Right lobe of liver (tissue), 6 donors: ENCODE results near the gene ARID5B. TPM values are rescaled to one million over a fixed set of nuclear protein-coding genes. Genes with fewer than 3 reads are reported as not detected.

Source experiments
- ATAC-seq, 4 donors: fragments of 200-7000 bp; cut with Tn5 transposase; one replicate each; pipeline ENCODE4 v1.9.1; 2020; ENCODE audit warnings: mild to moderate bottlenecking in 4 of 4, moderate library complexity in 4 of 4
- DNase-seq, 3 donors: peaks; one replicate each; pipeline ENCODE4 v3.0.0-alpha.2; 2020
- H3K27ac ChIP-seq, 3 donors: fragments of 200-600 bp; one replicate each; pipeline ENCODE4 v1.8.0; 2022
- H3K27me3 ChIP-seq, 2 donors: fragments of 200-600 bp; one replicate each; pipeline ENCODE4 v1.8.0; 2022
- H3K36me3 ChIP-seq, 4 donors: fragments of 200-600 bp; sonication (generic) in 1 of 4; one replicate each; pipeline versions ENCODE4 v1.5.1 to v1.8.0; 2017 to 2022; ENCODE audit warnings: control low read depth in 1 of 4
- H3K4me1 ChIP-seq, 4 donors: fragments of 200-600 bp; sonication (generic) in 1 of 4; one replicate each; pipeline versions ENCODE4 v1.5.1 to v1.8.0; 2017 to 2022; ENCODE audit warnings: control low read depth in 1 of 4
- H3K4me3 ChIP-seq, 3 donors: fragments of 200-600 bp; one replicate each; pipeline ENCODE4 v1.8.0; 2022
- H3K9me3 ChIP-seq, 4 donors: fragments of 200-600 bp; sonication (generic) in 1 of 4; one replicate each; pipeline versions ENCODE4 v1.5.1 to v1.8.0; 2017 to 2022; ENCODE audit warnings: control low read depth in 1 of 4
- POLR2A ChIP-seq: fragments of 450-650 bp; IDR thresholded peaks from one replicate; pipeline ENCODE4 v1.6.1; 2017; ENCODE audit warnings: antibody characterized with exemption, mild to moderate bottlenecking
- WGBS: methylation state at CpG from one replicate; pipeline ENCODE4 v1.1.6; 2018; ENCODE audit warnings: low coverage, low lambda C conversion rate; ENCODE audit not compliant: insufficient coverage; ENCODE audit errors: missing lambda C conversion rate; 5-methylcytosine and 5-hydroxymethylcytosine counted together
- intact Hi-C, 2 donors: fragments of 100-400 bp; cut with DNase I; formaldehyde crosslinking; loops; one replicate each; pipeline versions ENCODE4 v1.11.2 to v1.14.1; 2022
- total RNA-seq, 6 experiments: library from RNA; depleted of rRNA in 2 of 6; stranded (reverse); fragments of >200 nt in 2 of 6; fragmentation: NEBNext Ultra II Directional in 3 of 6; extraction: Animal tissue kit (Norgen Biotek cat#: 25700) in 3 of 6; gene quantifications; one replicate each; pipeline versions ENCODE4 v1.1.0 to v1.2.4, GENCODE V29; 2016 to 2023
- TF ChIP-seq, protein P1 (sequence below), 4 donors: fragments of 200-600 bp in 3 of 4; fragments of 450-650 bp in 1 of 4; IDR thresholded peaks; one replicate each; pipeline versions ENCODE4 v1.5.1 to v1.8.0; 2016 to 2022; ENCODE audit warnings: antibody characterized with exemption in 4 of 4, mild to moderate bottlenecking in 2 of 4
- donor health status: DM: no; HTN: yes; CAD: no.
- donor health status: DM: no; HTN: no; CAD: no.
- donor health status: DM: no; HTN: no; CAD: no.
- donor health status: DM: no; HTN: yes; CAD: no.
- donor health status: DM: no; HTN: yes; CAD: no.

The ARID5B gene
- total RNA-seq, 6 experiments from 2014 or later, result 2.7 to 10.5 (median 5.3) TPM

DNA sequence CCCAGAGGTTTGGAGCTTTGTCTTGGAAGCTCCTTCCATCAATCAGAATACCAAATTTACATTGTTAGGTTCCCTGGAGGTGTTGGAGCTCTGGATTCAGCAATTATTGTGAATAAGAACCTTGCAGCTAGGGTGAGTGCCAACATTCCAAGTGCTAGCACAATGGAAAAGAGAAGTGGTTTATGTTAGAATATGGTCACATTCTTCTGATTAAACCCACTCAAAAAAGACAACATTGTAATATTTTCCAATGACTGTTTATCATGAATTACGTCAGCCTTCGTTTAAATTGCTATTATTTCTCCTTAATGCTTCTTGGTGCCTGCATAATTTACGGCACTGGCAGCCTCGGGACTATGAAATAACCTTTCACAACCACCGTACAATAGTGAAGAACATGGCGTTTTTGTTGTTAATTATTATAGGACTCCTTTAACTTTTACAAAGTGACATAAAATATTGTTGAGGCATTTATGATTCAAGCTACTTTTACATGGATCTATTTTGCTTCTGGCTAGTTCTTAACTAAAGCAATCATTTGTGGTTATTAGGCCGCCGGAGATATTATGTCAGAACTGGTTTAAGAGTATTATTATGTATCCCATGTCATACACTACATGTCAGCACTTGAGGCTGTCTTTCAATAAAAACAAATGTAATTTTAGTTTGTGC is 117.7 kb downstream of the ARID5B start:
- no peaks in the 10 kb centered on the region for H3K9me3 ChIP-seq
- ATAC-seq (no peak), DNase-seq (no peak)
- intact Hi-C loops, result no loop called here
- H3K27me3 ChIP-seq, result no peaks in the 10 kb centered on the region
- 80% methylated on average over 8 of the region's 8 CpGs for WGBS
- no peak overlapping the region for H3K4me3 ChIP-seq
- H3K27ac ChIP-seq, result peak overlapping the region; percentile 45 to 70 (median 69)
- H3K4me1 ChIP-seq, result peaks cover 0 to 30% (median 8%) of the 10 kb centered on the region in 4 donors
- TF ChIP-seq POLR2A, result no peak
- TF ChIP-seq, protein P1, sequence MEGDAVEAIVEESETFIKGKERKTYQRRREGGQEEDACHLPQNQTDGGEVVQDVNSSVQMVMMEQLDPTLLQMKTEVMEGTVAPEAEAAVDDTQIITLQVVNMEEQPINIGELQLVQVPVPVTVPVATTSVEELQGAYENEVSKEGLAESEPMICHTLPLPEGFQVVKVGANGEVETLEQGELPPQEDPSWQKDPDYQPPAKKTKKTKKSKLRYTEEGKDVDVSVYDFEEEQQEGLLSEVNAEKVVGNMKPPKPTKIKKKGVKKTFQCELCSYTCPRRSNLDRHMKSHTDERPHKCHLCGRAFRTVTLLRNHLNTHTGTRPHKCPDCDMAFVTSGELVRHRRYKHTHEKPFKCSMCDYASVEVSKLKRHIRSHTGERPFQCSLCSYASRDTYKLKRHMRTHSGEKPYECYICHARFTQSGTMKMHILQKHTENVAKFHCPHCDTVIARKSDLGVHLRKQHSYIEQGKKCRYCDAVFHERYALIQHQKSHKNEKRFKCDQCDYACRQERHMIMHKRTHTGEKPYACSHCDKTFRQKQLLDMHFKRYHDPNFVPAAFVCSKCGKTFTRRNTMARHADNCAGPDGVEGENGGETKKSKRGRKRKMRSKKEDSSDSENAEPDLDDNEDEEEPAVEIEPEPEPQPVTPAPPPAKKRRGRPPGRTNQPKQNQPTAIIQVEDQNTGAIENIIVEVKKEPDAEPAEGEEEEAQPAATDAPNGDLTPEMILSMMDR (IDR thresholded peaks at IDR 0.05), result no peak
- H3K36me3 ChIP-seq, result no peaks in the 10 kb centered on the region

DNA sequence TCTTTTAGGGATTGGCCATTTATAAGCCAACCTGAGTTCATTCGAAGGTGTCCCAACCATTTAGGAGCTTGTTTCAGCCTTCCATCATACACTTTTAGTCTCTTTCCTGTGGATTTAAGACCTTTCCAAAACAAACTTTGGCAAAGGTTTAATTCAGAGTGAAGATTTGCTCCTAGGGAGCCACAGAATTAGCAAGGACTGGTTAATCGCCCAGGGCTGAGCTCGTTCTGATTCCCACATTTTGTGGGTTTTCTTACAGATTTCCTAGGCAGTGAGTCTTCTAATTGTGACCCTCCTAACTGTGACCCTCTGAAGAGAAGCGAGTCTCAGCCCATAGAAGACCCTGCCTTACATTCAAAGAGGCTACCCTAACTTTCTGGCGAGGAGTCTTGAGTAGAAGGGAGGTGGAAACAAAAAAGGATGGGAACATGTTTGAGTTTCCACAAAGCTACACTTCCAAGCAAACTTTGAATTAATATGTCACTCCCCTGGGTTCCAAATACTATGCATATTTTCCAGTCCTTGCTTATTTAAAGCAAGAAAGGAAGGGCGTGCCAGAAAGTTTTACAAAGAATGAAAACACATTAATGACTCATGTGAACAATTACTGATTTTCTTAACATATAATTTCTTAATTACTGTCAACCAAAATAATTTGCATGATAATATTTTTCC is 118.3 kb downstream of the ARID5B start:
- H3K27ac ChIP-seq, result peak overlapping the region in 1 of 3 donors; percentile 69
- peaks cover 0 to 30% (median 8%) of the 10 kb centered on the region in 4 donors for H3K4me1 ChIP-seq
- intact Hi-C loops, result no loop called here
- H3K4me3 ChIP-seq, result no peak overlapping the region
- 77% methylated on average over 6 of the region's 6 CpGs for WGBS
- no peak for TF ChIP-seq POLR2A
- TF ChIP-seq, protein P1 (IDR thresholded peaks at IDR 0.05), result no peak
- no peaks in the 10 kb centered on the region for H3K27me3 ChIP-seq
- H3K36me3 ChIP-seq, result no peaks in the 10 kb centered on the region
- DNase-seq (no peak), ATAC-seq (no peak)
- no peaks in the 10 kb centered on the region for H3K9me3 ChIP-seq

DNA sequence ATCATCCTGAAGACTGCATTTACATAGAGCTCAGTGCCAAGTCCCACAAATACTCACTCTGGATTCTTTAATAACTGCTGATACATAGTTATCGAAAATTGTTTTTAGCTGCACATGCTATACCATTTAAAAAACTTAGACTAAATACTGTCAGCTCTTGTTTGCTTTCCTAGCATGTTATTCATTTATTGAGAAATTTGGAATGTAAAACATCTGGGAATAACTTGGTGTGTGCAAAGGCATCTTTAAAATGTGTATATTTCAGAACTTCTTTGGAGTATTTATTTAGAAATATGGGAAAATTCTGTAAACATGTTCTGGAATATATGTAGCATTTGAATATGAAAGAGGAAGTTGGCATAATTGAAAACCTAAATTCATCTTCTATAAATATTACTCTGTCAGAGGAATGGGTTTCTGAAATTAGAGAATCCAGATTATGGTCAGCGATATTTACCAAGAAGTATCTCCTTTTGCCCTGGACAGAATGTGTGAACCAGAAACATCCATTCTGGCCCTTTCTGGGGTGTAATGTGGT is 119.7 kb downstream of the ARID5B start:
- no peak for ATAC-seq
- Histone ChIP-seq H3K27me3 (no peaks in the 10 kb centered on the region), H3K4me3 (no peak overlapping the region), H3K27ac (peak overlapping the region in 2 of 3 donors; percentile 76 to 81), H3K4me1 (peaks cover 0 to 30% (median 8%) of the 10 kb centered on the region in 4 donors), H3K36me3 (no peaks in the 10 kb centered on the region), H3K9me3 (no peaks in the 10 kb centered on the region)
- no peak for TF ChIP-seq POLR2A
- DNase-seq, result no peak
- WGBS, result 83% methylated on average over 2 of the region's 2 CpGs
- intact Hi-C loops, result no loop called here

DNA sequence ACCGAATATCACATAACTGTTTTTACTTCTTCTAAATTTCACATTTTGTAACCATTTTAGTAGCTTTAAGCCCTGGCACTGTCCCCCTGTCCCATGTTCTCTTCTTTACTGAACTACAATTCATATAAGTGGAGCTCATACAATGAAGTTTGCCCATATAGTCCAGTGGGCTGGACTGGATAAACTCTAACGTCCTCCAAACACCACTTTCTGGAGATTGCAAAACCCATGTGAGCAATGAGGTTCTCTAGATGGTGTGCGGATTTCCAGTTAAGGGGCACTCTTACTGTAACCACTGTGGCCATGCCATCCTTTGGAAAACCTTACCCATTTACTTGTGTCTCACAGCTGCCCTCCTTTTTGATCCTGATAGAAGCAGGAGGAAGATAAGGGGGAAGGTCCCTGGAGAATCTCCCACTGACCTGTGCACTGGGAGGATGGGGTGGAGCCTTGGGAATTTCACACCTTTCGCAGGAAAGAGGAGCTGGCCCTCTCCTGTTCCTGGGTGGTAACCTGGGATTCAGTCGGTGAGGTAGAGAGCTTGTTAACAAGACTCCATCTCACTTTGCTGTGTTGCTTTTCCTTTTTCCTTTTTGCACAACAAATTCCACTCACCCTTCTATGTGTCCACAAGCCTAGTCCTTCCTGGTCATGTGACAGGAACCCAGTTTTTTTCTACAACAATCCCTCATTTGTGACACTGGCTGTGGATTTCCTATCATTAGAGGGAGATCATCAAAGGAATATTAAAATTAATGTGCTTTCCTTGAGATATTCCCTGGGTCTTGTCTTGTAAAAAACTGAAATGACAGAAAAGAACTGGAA is 120.7 kb downstream of the ARID5B start:
- Histone ChIP-seq H3K27ac (peak overlapping the region; percentile 66 to 81 (median 76)), H3K4me3 (peak overlapping the region in 2 of 3 donors; percentile 20), H3K36me3 (no peaks in the 10 kb centered on the region), H3K4me1 (peaks cover 0 to 30% (median 8%) of the 10 kb centered on the region in 4 donors), H3K9me3 (no peaks in the 10 kb centered on the region), H3K27me3 (no peaks in the 10 kb centered on the region)
- TF ChIP-seq, protein P1 (IDR thresholded peaks at IDR 0.05), result no peak
- TF ChIP-seq POLR2A, result no peak
- ATAC-seq, result peak; percentile 64 to 80 (median 71)
- DNase-seq, result peak in 1 of 3 donors; percentile 56
- intact Hi-C loops, result no loop called here
- 40% methylated on average over 5 of the region's 5 CpGs for WGBS
